GM12864 (cell line): ENCODE results near the gene BBS10.
"Not testable (repeated sequence)": the region's sequence is repeated elsewhere in the genome, so short reads cannot be mapped to it uniquely, and the experiment has no call there.

Experiments used
- DNase-seq: peaks from one replicate; pipeline ENCODE4 v3.0.0-alpha.2; 2011; ENCODE audit warnings: low read depth
- H3K4me3 ChIP-seq: 2 replicates; pipeline ENCODE4 v1.5.1; 2011; ENCODE audit warnings: mild to moderate bottlenecking, low read depth, low read length, control low read depth
- CTCF ChIP-seq: IDR thresholded peaks from 2 replicates; pipeline ENCODE4 v1.5.1; 2011; ENCODE audit warnings: low read depth, mild to moderate bottlenecking, moderate library complexity, low read length, control low read depth, inconsistent platforms; ENCODE audit errors: missing control alignments

Gene BBS10

GRCh38 chr12:76348079-76348901 is at the start of gene BBS10:
Gene BBS10 (minus strand): TSS chr12:76348415. CDS start chr12:76348358, 57 bp downstream.
- peak; percentile 88 for DNase-seq
- peak; percentile 36 for TF ChIP-seq CTCF
- H3K4me3 ChIP-seq, result peak within 1 kb of the TSS; percentile 73

GRCh38 chr12:76391461-76391860 is 43.2 kb upstream of the BBS10 start:
- no peak for DNase-seq
- no peak overlapping the region for H3K4me3 ChIP-seq
- no peak for TF ChIP-seq CTCF

- no peak for DNase-seq
- no peak overlapping the region for H3K4me3 ChIP-seq
- TF ChIP-seq CTCF, result no peak
Measured at GRCh38 chr12:76387614-76388013, 39.4 kb upstream of the BBS10 start.

- TF ChIP-seq CTCF, result no peak
- H3K4me3 ChIP-seq, result no peak overlapping the region
- no peak for DNase-seq
Measured at GRCh38 chr12:76384560-76384959, 36.3 kb upstream of the BBS10 start.

- no peak for TF ChIP-seq CTCF
- DNase-seq, result no peak
Measured at GRCh38 chr12:76383988-76384387, 35.8 kb upstream of the BBS10 start.

GRCh38 chr12:76379261-76379660 is 31.0 kb upstream of the BBS10 start:
- no peak for DNase-seq
- H3K4me3 ChIP-seq, result no peak overlapping the region
- TF ChIP-seq CTCF, result no peak

More at GRCh38 chr12:76383988-76384387, 35.8 kb upstream of the BBS10 start:
- no peak overlapping the region for H3K4me3 ChIP-seq

- H3K4me3 ChIP-seq, DNase-seq: not testable (repeated sequence)
Measured at GRCh38 chr12:76376876-76377275, 28.7 kb upstream of the BBS10 start.
